ENCODE measurements around the gene OLFML2B. TPM values are rescaled to one million over a fixed set of nuclear protein-coding genes. Genes with fewer than 3 reads are reported as not detected.

OLFML2B gene
- total and polyA plus RNA-seq, 2 of the 13 experiments (the other 11 are each of a cell fraction or from before 2014, with no cell fraction given) = not detected

GRCh38 chr1:162056043-162056442, 32.4 kb upstream of the OLFML2B start:
- ATAC-seq (peak; percentile 98), DNase-seq (ENCODE audit: low spot score) (peak; percentile 70), FAIRE-seq (peak; percentile 86)
- BruUV-seq (replicated peaks) = no TSS peak
- Histone ChIP-seq H3K9ac (ENCODE audit: insufficient read depth, low read depth, low read length) (no peak overlapping the region), H3K79me2 (ENCODE audit: insufficient read depth, low read length) (no peaks in the 10 kb centered on the region), H3K4me2 (ENCODE audit: low read depth, low read length) (no peak overlapping the region; the same call in 1 of the 2 replicates), H2AFZ (ENCODE audit: low read length) (no peak overlapping the region), H3K36me3 (replicated peaks in 1 of 2; ENCODE audit: control insufficient read depth in 1 of 2, insufficient read depth in 2 of 2, low read length in 2 of 2) (no peaks in the 10 kb centered on the region), H3K27ac (ENCODE audit: extremely low read length, insufficient read depth, low read length) (no peak overlapping the region), H3K4me1 (ENCODE audit: insufficient read depth, low read length) (peaks cover 16% of the 10 kb centered on the region), H3K9me3 (ENCODE audit: low read length) (no peaks in the 10 kb centered on the region), H3K27me3 (ENCODE audit: control insufficient read depth in 1 of 2, insufficient read depth in 2 of 2, low read length in 2 of 2) (no peaks in the 10 kb centered on the region), H3K4me3 (replicated peaks in 1 of 3; ENCODE audit: insufficient read depth in 1 of 3, low read depth in 2 of 3, low read length in 3 of 3) (no peak overlapping the region), H4K20me1 (ENCODE audit: insufficient read depth, low read length) (no peaks in the 10 kb centered on the region)
- in situ Hi-C loops (cut with HindIII; ENCODE audit: extremely low pct_ligation_motif_present, low pct_unique_long_range_greater_than_20kb) = loop anchor here (5.0 kb wide), 3 partner anchors 91 to 336 kb away; no protein-coding TSS in a partner anchor
- ChIA-PET CTCF (ENCODE audit: low intra/inter-chr PET ratio, low total read pairs) (interaction anchor here (0.8 to 3.3 kb wide), 5 partner anchors 157 to 336 kb away, joined by 3 to 37 read pairs (median 4); no protein-coding TSS in a partner anchor), POLR2A (interaction anchor here (1.0 to 1.2 kb wide), 2 partner anchors 13 to 220 kb away, joined by 4 read pairs; no protein-coding TSS in a partner anchor)
- intact Hi-C loops (cut with micrococcal nuclease; ENCODE audit: unreplicated experiment) = loop anchor here (1.0 to 5.0 kb wide), 5 partner anchors 141 to 571 kb away; partner anchors contain the start of gene UHMK1
- WGBS (ENCODE audit: low lambda C conversion rate) = 71% methylated on average over 1 of the region's 3 CpGs
- TF ChIP-seq ZNF580 (CRISPR knock-in tag; IDR thresholded peaks at IDR 0.05; ENCODE audit: borderline replicate concordance, low read depth) = peak; percentile 31; the same call in 1 of the 2 replicates
- peak; percentile 27; the same call in 1 of the 2 replicates for TF ChIP-seq KDM2A (CRISPR knock-in tag; IDR thresholded peaks at IDR 0.05; ENCODE audit: borderline replicate concordance, low read depth)
- no peak for TF ChIP-seq ATF6 (CRISPR knock-in tag; conservative IDR thresholded peaks at IDR 0.05)
- no peak for TF ChIP-seq MTA1 (CRISPR knock-in tag; IDR thresholded peaks at IDR 0.05; ENCODE audit: borderline replicate concordance)
- peak; percentile 39; the same call in 1 of the 2 replicates for TF ChIP-seq SALL1 (CRISPR knock-in tag; IDR thresholded peaks at IDR 0.05)
- no peak for TF ChIP-seq POLR2G (IDR thresholded peaks at IDR 0.05; ENCODE audit: low read depth, low read length)
- TF ChIP-seq CREBL2 (CRISPR knock-in tag; IDR thresholded peaks at IDR 0.05; ENCODE audit: borderline replicate concordance) = no peak
- TF ChIP-seq SOX6 (IDR thresholded peaks at IDR 0.05) = no peak
- TF ChIP-seq SOX6 (CRISPR knock-in tag; IDR thresholded peaks at IDR 0.05) = peak; percentile 16; the same call in 1 of the 2 replicates
- TF ChIP-seq THRA (CRISPR knock-in tag; IDR thresholded peaks at IDR 0.05; ENCODE audit: borderline replicate concordance) = 0 out of 2 replicates have a peak, but pooled peaks have one; percentile 21
- no peak for TF ChIP-seq ZNF225 (CRISPR knock-in tag; IDR thresholded peaks at IDR 0.05)
- 0 out of 2 replicates have a peak, but pooled peaks have one; percentile 27 for TF ChIP-seq ZNF124 (CRISPR knock-in tag; IDR thresholded peaks at IDR 0.05)
- TF ChIP-seq KMT2A (CRISPR knock-in tag; IDR thresholded peaks at IDR 0.05) = 0 out of 2 replicates have a peak, but pooled peaks have one; percentile 22
- TF ChIP-seq POGZ (CRISPR knock-in tag; IDR thresholded peaks at IDR 0.05) = 0 out of 2 replicates have a peak, but pooled peaks have one; percentile 14
- no peak for TF ChIP-seq ELK4 (CRISPR knock-in tag; IDR thresholded peaks at IDR 0.05; ENCODE audit: borderline replicate concordance)
- peak; percentile 96 for TF ChIP-seq CTCF (CRISPR knock-in tag; IDR thresholded peaks at IDR 0.05)
- TF ChIP-seq ZSCAN31 (CRISPR knock-in tag; IDR thresholded peaks at IDR 0.05; ENCODE audit: low read depth) = peak; percentile 50; the same call in 1 of the 2 replicates
- TF ChIP-seq GATAD2A (CRISPR knock-in tag; IDR thresholded peaks at IDR 0.05) = 0 out of 2 replicates have a peak, but pooled peaks have one; percentile 38
